ENCODE results near the gene PHF21A.

GRCh38 chr11:46003572-46003971 lies 117.7 kb downstream of the PHF21A start:
- no peak for TF ChIP-seq SUZ12 (IDR thresholded peaks at IDR 0.05; ENCODE audit: extremely low read depth, insufficient read depth, insufficient read length)
- TF ChIP-seq ZNF274 (IDR thresholded peaks at IDR 0.05; ENCODE audit: low read depth, low read length): no peak
